HCT116 (cell line): Measurements from ENCODE around the gene ATOH8.

Experiments
- CEBPB ChIP-seq: IDR thresholded peaks from 2 replicates; pipeline ENCODE4 v1.6.1; 2012; ENCODE audit warnings: low read depth
- POLR2A ChIP-seq: IDR thresholded peaks from 2 replicates; pipeline ENCODE4 v1.7.0; 2011; ENCODE audit warnings: borderline replicate concordance; ENCODE audit not compliant: insufficient read depth, insufficient read length; ENCODE audit errors: extremely low read depth
- TF ChIP-seq, protein P1 (sequence below), 3 experiments: fragments of 200-600 bp in 1 of 3; sonication (generic) in 1 of 3; IDR thresholded peaks in 2 of 3; conservative IDR thresholded peaks in 1 of 3; 2 replicates each; pipeline ENCODE4 v1.5.1; 2012 to 2017; ENCODE audit warnings: low read depth in 2 of 3, low read length in 2 of 3, antibody characterized with exemption in 1 of 3, borderline replicate concordance in 1 of 3, control low read depth in 1 of 3, mild to moderate bottlenecking in 1 of 3, mixed read lengths in 1 of 3, mixed run types in 1 of 3, moderate library complexity in 1 of 3; ENCODE audit not compliant: insufficient read depth in 1 of 3
- TF ChIP-seq, protein P2 (sequence below): IDR thresholded peaks from 2 replicates; pipeline ENCODE4 v1.6.1; 2012

DNA sequence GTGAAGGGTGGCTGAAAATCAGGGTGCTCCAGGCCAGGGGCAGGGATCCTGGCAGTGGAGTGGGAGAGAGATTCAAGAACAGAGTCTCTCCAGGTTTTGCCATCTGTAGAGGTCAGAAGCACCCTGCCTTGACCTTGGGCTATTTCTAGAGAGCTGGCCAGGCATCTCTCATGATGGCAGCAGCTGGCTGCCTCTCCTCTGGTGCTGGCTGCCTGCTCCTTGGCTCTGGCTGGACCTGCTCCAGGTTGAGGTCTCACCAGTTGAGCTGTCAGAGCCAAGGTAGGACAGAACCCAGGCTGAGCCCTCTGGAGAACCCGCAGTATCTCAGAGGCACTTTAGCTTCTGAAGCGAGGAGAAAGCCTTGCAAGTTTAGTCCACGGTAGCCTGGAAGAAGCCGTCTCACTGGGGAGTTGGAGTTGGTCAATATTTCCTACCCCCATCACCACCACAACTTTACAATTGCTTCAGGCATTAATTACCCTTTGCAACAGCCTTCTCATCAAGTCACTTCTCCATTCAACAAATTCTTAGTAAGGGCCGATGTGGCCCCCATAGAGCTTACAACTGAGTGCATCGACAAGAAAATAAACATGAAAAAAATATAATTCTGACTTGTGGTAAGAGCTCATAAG lies 34.1 kb upstream of the ATOH8 start:
- TF ChIP-seq, protein P1, sequence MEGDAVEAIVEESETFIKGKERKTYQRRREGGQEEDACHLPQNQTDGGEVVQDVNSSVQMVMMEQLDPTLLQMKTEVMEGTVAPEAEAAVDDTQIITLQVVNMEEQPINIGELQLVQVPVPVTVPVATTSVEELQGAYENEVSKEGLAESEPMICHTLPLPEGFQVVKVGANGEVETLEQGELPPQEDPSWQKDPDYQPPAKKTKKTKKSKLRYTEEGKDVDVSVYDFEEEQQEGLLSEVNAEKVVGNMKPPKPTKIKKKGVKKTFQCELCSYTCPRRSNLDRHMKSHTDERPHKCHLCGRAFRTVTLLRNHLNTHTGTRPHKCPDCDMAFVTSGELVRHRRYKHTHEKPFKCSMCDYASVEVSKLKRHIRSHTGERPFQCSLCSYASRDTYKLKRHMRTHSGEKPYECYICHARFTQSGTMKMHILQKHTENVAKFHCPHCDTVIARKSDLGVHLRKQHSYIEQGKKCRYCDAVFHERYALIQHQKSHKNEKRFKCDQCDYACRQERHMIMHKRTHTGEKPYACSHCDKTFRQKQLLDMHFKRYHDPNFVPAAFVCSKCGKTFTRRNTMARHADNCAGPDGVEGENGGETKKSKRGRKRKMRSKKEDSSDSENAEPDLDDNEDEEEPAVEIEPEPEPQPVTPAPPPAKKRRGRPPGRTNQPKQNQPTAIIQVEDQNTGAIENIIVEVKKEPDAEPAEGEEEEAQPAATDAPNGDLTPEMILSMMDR (IDR thresholded peaks at IDR 0.05 in 2 of 3, conservative IDR thresholded peaks at IDR 0.05 in 1 of 3; ENCODE audit: borderline replicate concordance in 1 of 3, insufficient read depth in 1 of 3, low read depth in 2 of 3, low read length in 2 of 3) = no peak
- TF ChIP-seq POLR2A (no peak), CEBPB (no peak)
- TF ChIP-seq, protein P2, sequence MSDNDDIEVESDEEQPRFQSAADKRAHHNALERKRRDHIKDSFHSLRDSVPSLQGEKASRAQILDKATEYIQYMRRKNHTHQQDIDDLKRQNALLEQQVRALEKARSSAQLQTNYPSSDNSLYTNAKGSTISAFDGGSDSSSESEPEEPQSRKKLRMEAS = no peak
